Measurements from ENCODE around the gene CYP2A6. TPM values are rescaled to one million over a fixed set of nuclear protein-coding genes. Genes with fewer than 3 reads are reported as not detected.

The CYP2A6 gene
- total and polyA plus RNA-seq, 2 experiments from 2014 or later: 0.39 TPM; not detected in 1

GRCh38 chr19:40862333-40862732 is 12.1 kb upstream of the CYP2A6 start (continued):
- TF ChIP-seq ZNF462 (CRISPR knock-in tag; IDR thresholded peaks at IDR 0.05) (no peak), CREB1 (CRISPR knock-in tag; IDR thresholded peaks at IDR 0.05; ENCODE audit: low read depth) (no peak)

DNA sequence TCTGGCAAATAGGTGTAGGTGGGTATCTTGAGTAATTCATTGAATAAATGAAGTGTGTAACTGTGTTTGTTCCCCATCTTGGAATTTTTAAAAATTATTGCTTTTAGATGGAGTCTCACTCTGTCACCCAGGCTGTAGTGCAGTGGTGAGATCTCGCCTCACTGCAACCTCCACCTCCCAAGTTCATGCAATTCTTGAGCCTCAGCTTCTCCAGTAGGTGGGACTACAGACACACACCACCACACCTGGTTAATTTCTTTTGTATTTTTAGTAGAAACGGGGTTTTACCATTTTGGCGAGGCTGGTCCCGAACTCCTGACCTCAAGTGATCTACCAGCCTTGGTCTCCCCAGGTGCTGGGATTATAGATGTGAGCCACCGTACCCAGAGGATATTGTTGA is 7.9 kb upstream of the CYP2A6 start:
- ATAC-seq: no peak
- TF ChIP-seq, protein P1, sequence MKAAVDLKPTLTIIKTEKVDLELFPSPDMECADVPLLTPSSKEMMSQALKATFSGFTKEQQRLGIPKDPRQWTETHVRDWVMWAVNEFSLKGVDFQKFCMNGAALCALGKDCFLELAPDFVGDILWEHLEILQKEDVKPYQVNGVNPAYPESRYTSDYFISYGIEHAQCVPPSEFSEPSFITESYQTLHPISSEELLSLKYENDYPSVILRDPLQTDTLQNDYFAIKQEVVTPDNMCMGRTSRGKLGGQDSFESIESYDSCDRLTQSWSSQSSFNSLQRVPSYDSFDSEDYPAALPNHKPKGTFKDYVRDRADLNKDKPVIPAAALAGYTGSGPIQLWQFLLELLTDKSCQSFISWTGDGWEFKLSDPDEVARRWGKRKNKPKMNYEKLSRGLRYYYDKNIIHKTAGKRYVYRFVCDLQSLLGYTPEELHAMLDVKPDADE (IDR thresholded peaks at IDR 0.05): no peak
- no peak for TF ChIP-seq NANOG (IDR thresholded peaks at IDR 0.05; ENCODE audit: borderline replicate concordance)
- TF ChIP-seq CTCF (conservative IDR thresholded peaks at IDR 0.05; ENCODE audit: low read depth in 2 of 2): peak; percentile 25 to 48; a peak in 3 of 4 replicates
- TF ChIP-seq STAT1 (IDR thresholded peaks at IDR 0.05; ENCODE audit: unreplicated experiment): no peak
- no peak for TF ChIP-seq CREB1 (CRISPR knock-in tag; IDR thresholded peaks at IDR 0.05; ENCODE audit: low read depth)
- no peak for TF ChIP-seq EZH2phosphoT487 (IDR thresholded peaks at IDR 0.05; ENCODE audit: unreplicated experiment)

More for the DNA sequence above, 7.9 kb upstream of the CYP2A6 start:
- Mint-ChIP-seq H3K27ac (no peak overlapping the region), H3K4me3 (no peak overlapping the region), H3K9me3 (no peaks in the 10 kb centered on the region; the same call in 2 of the 3 replicates), H3K27me3 (ENCODE audit: insufficient read depth, low read depth, poor library complexity) (peaks cover 2% of the 10 kb centered on the region), H3K4me1 (no peaks in the 10 kb centered on the region), H3K36me3 (ENCODE audit: low read depth) (no peaks in the 10 kb centered on the region)
- H3K79me2 ChIP-seq (replicated peaks; ENCODE audit: insufficient read depth): no peaks in the 10 kb centered on the region
- H3K27ac ChIP-seq (ENCODE audit: low read depth): no peak overlapping the region
- H2AFZ ChIP-seq: no peak overlapping the region
- peak; percentile 6 for DNase-seq (ENCODE audit: low spot score)
- H3K27me3 ChIP-seq (ENCODE audit: insufficient read depth): no peaks in the 10 kb centered on the region
- H3K4me2 ChIP-seq: no peak overlapping the region
- H3K9me2 ChIP-seq (ENCODE audit: insufficient read depth): no peaks in the 10 kb centered on the region
- H4K20me1 ChIP-seq (replicated peaks; ENCODE audit: insufficient read depth): no peaks in the 10 kb centered on the region
- H3K4me3 ChIP-seq: no peak overlapping the region
- no peaks in the 10 kb centered on the region for H3K4me1 ChIP-seq (ENCODE audit: insufficient read depth)
- no peaks in the 10 kb centered on the region for H3K36me3 ChIP-seq (ENCODE audit: insufficient read depth)
- H3F3A ChIP-seq (replicated peaks; ENCODE audit: low read depth): no peaks in the 10 kb centered on the region

All from GM23338 (cell line).